Caco-2 (cell line): Measurements from ENCODE around the gene PI16. TPM values are rescaled to one million over a fixed set of nuclear protein-coding genes. Genes with fewer than 3 reads are reported as not detected.

Experiments
- BruUV-seq: library from RNA; stranded (reverse); fragments of 400-500 nt; replicated peaks from 2 replicates; lab custom pipeline; 2021; lab: Mats Ljungman, UMichigan
- CTCF ChIA-PET: fragments of 300-600 bp; sonication (Branson Sonifier 250); formaldehyde crosslinking; loops from one replicate; lab custom pipeline; 2022; ENCODE audit warnings: antibody characterized with exemption; lab: Charles Lee
- POLR2A ChIA-PET: fragments of 300-600 bp; sonication (Branson Sonifier 250); formaldehyde crosslinking; loops from one replicate; lab custom pipeline; 2022; ENCODE audit warnings: antibody characterized with exemption; lab: Charles Lee
- DNase-seq, 2 experiments: peaks; one replicate each; pipeline versions ENCODE4 v3.0.0 to v3.0.0-alpha.2; 2020 to 2022
- H3K27me3 ChIP-seq: replicated peaks from 2 replicates; pipeline ENCODE4 v1.6.0; 2011; ENCODE audit warnings: low read length; ENCODE audit not compliant: control insufficient read depth, insufficient read depth
- H3K36me3 ChIP-seq: 2 replicates; pipeline ENCODE4 v1.5.1; 2011; ENCODE audit warnings: low read length; ENCODE audit not compliant: control insufficient read depth, insufficient read depth
- H3K4me1 ChIP-seq: fragments of 250-450 bp; sonication (Bioruptor Pico); 2 replicates; pipeline ENCODE4 v1.5.1; 2020; ENCODE audit warnings: mild to moderate bottlenecking
- H3K4me3 ChIP-seq: 2 replicates; pipeline ENCODE4 v1.5.1; 2011; ENCODE audit warnings: low read depth, mild to moderate bottlenecking, control low read depth, low read length
- H3K9me3 ChIP-seq: fragments of 250-450 bp; sonication (Bioruptor Pico); 2 replicates; pipeline ENCODE4 v1.5.1; 2020; ENCODE audit warnings: mild to moderate bottlenecking, moderate library complexity
- H3K27ac Mint-ChIP-seq: one replicate; pipeline ENCODE4 v1.8.0; 2022; ENCODE audit warnings: mixed read lengths; ENCODE audit not compliant: unreplicated experiment
- H3K27me3 Mint-ChIP-seq: one replicate; pipeline ENCODE4 v1.8.0; 2022; ENCODE audit warnings: mixed read lengths; ENCODE audit not compliant: insufficient read depth, unreplicated experiment
- H3K36me3 Mint-ChIP-seq: one replicate; pipeline ENCODE4 v1.8.0; 2022; ENCODE audit warnings: mild to moderate bottlenecking, mixed read lengths; ENCODE audit not compliant: insufficient read depth, unreplicated experiment
- H3K4me1 Mint-ChIP-seq: one replicate; pipeline ENCODE4 v1.8.0; 2022; ENCODE audit warnings: low read depth, mixed read lengths; ENCODE audit not compliant: unreplicated experiment
- H3K4me3 Mint-ChIP-seq: one replicate; pipeline ENCODE4 v1.8.0; 2022; ENCODE audit warnings: mild to moderate bottlenecking, moderate library complexity, mixed read lengths; ENCODE audit not compliant: unreplicated experiment
- H3K9me3 Mint-ChIP-seq: one replicate; pipeline ENCODE4 v1.8.0; 2022; ENCODE audit warnings: mixed read lengths; ENCODE audit not compliant: unreplicated experiment
- CTCF ChIP-seq, 2 experiments: fragments of 200-600 bp in 1 of 2; IDR thresholded peaks; 1 replicate in 1 of 2; 2 replicates in 1 of 2; pipeline versions ENCODE4 v1.5.1 to v1.8.0; 2011 to 2022; ENCODE audit warnings: antibody characterized with exemption in 1 of 2, control low read depth in 1 of 2, inconsistent platforms in 1 of 2, low read depth in 1 of 2, low read length in 1 of 2, mild to moderate bottlenecking in 1 of 2, moderate library complexity in 1 of 2; ENCODE audit not compliant: insufficient read depth in 1 of 2, severe bottlenecking in 1 of 2, unreplicated experiment in 1 of 2
- intact Hi-C: fragments of 100-400 bp; cut with micrococcal nuclease; formaldehyde crosslinking; loops from one replicate; pipeline ENCODE4 v1.10.0; 2022; ENCODE audit not compliant: unreplicated experiment
- total RNA-seq: library from RNA; stranded (reverse); gene quantifications from 2 replicates; pipeline ENCODE4 v1.2.3, GENCODE V29; 2022

PI16 gene
- total RNA-seq, 1 experiment from 2014 or later = not detected

- Histone ChIP-seq H3K27me3 (no peaks in the 10 kb centered on the region), H3K36me3 (no peaks in the 10 kb centered on the region), H3K4me3 (no peak overlapping the region), H3K9me3 (no peaks in the 10 kb centered on the region), H3K4me1 (no peaks in the 10 kb centered on the region)
- ChIA-PET CTCF (no interaction called here), POLR2A (no interaction called here)
- no peaks in the 10 kb centered on the region for H3K4me1 Mint-ChIP-seq
- BruUV-seq = no TSS peak
- no peaks in the 10 kb centered on the region for H3K9me3 Mint-ChIP-seq
- H3K36me3 Mint-ChIP-seq = no peaks in the 10 kb centered on the region
- H3K4me3 Mint-ChIP-seq = no peak overlapping the region
- intact Hi-C loops = no loop called here
- no peak overlapping the region for H3K27ac Mint-ChIP-seq
- no peaks in the 10 kb centered on the region for H3K27me3 Mint-ChIP-seq
- TF ChIP-seq CTCF (IDR thresholded peaks at IDR 0.05; ENCODE audit: insufficient read depth in 1 of 2, low read depth in 1 of 2, low read length in 1 of 2, severe bottlenecking in 1 of 2, unreplicated experiment in 1 of 2) = no peak
- DNase-seq = no peak
Measured at GRCh38 chr6:37008484-37009465, 54.2 kb downstream of the PI16 start.

- Histone ChIP-seq H3K4me1 (no peaks in the 10 kb centered on the region), H3K27me3 (no peaks in the 10 kb centered on the region), H3K9me3 (no peaks in the 10 kb centered on the region), H3K4me3 (no peak overlapping the region), H3K36me3 (no peaks in the 10 kb centered on the region)
- TF ChIP-seq CTCF (IDR thresholded peaks at IDR 0.05; ENCODE audit: insufficient read depth in 1 of 2, low read depth in 1 of 2, low read length in 1 of 2, severe bottlenecking in 1 of 2, unreplicated experiment in 1 of 2) = no peak
- Mint-ChIP-seq H3K36me3 (no peaks in the 10 kb centered on the region), H3K4me3 (no peak overlapping the region), H3K4me1 (no peaks in the 10 kb centered on the region), H3K27ac (no peak overlapping the region), H3K9me3 (no peaks in the 10 kb centered on the region), H3K27me3 (no peaks in the 10 kb centered on the region)
- DNase-seq = no peak
- ChIA-PET POLR2A (no interaction called here), CTCF (no interaction called here)
- intact Hi-C loops = no loop called here
- BruUV-seq = no TSS peak
Measured at GRCh38 chr6:37010402-37010892, 55.9 kb downstream of the PI16 start.

- Histone ChIP-seq H3K36me3 (no peaks in the 10 kb centered on the region), H3K4me3 (no peak overlapping the region), H3K9me3 (no peaks in the 10 kb centered on the region), H3K27me3 (no peaks in the 10 kb centered on the region), H3K4me1 (no peaks in the 10 kb centered on the region)
- H3K27ac Mint-ChIP-seq = no peak overlapping the region
- TF ChIP-seq CTCF (IDR thresholded peaks at IDR 0.05; ENCODE audit: insufficient read depth in 1 of 2, low read depth in 1 of 2, low read length in 1 of 2, severe bottlenecking in 1 of 2, unreplicated experiment in 1 of 2) = no peak
- no peaks in the 10 kb centered on the region for H3K27me3 Mint-ChIP-seq
- no TSS peak for BruUV-seq
- POLR2A ChIA-PET = no interaction called here
- H3K36me3 Mint-ChIP-seq = no peaks in the 10 kb centered on the region
- no peak for DNase-seq
- H3K4me3 Mint-ChIP-seq = no peak overlapping the region
- CTCF ChIA-PET = no interaction called here
- H3K9me3 Mint-ChIP-seq = no peaks in the 10 kb centered on the region
- intact Hi-C loops = no loop called here
- H3K4me1 Mint-ChIP-seq = no peaks in the 10 kb centered on the region
Measured at GRCh38 chr6:37011656-37012378, 57.3 kb downstream of the PI16 start.
